K562 (cell line): ENCODE data around the gene CD93. TPM values are rescaled to one million over a fixed set of nuclear protein-coding genes. Genes with fewer than 3 reads are reported as not detected.
A peak's percentile ranks its signal among the peaks of the same experiment; 100 is the strongest.

Source experiments
- ATAC-seq: fragments of 200-7000 bp; cut with Tn5 transposase; 3 replicates; pipeline ENCODE4 v1.9.1; 2020; ENCODE audit warnings: moderate library complexity
- BruUV-seq: library from RNA; stranded (reverse); fragments of 400-500 nt; replicated peaks from 2 replicates; lab custom pipeline; 2021; lab: Mats Ljungman, UMichigan
- CTCF ChIA-PET: fragments of 300-600 bp; formaldehyde crosslinking; extraction: SDS; loops from one replicate; lab custom pipeline; 2021; ENCODE audit warnings: low intra/inter-chr PET ratio; lab: Yijun Ruan, JAX
- POLR2A ChIA-PET: fragments of 300-600, 350-650 bp; sonication (Branson Sonifier 250); formaldehyde crosslinking; extraction: SDS; loops from one replicate; lab custom pipeline; 2021; ENCODE audit warnings: antibody characterized with exemption, inconsistent platforms; lab: Yijun Ruan, JAX
- DNase-seq, 4 experiments: peaks; one replicate each; pipeline versions ENCODE4 v3.0.0 to v3.0.0-alpha.2; 2011 to 2018; ENCODE audit warnings: low spot score in 3 of 4, mixed read lengths in 3 of 4; ENCODE audit errors: extremely low read depth in 1 of 4
- FAIRE-seq: peaks from 2 replicates; lab custom pipeline; 2011; peaks lifted over from hg19 to GRCh38; lab: Jason Lieb, UNC
- H2AFZ ChIP-seq: 2 replicates; pipeline ENCODE4 v1.6.0; 2011; ENCODE audit warnings: low read depth, low read length, control low read depth, inconsistent platforms
- H3K27ac ChIP-seq: fragments of 200-600 bp; 3 replicates; pipeline ENCODE4 v1.8.0; 2011; ENCODE audit warnings: low read depth, mild to moderate bottlenecking, control low read depth, inconsistent platforms, low read length, moderate library complexity, mixed read lengths; ENCODE audit errors: extremely low read depth
- H3K27me3 ChIP-seq, 2 experiments: fragments of 300-600 bp in 1 of 2; 2 replicates in 1 of 2; 3 replicates in 1 of 2; pipeline versions ENCODE4 v1.6.0 to v1.8.0; 2011; ENCODE audit warnings: inconsistent platforms in 2 of 2, low read length in 2 of 2, mild to moderate bottlenecking in 1 of 2, mixed read lengths in 1 of 2, moderate library complexity in 1 of 2; ENCODE audit not compliant: control insufficient read depth in 2 of 2, insufficient read depth in 2 of 2
- H3K36me3 ChIP-seq: fragments of 300-600 bp; 3 replicates; pipeline ENCODE4 v1.8.0; 2011; ENCODE audit warnings: mild to moderate bottlenecking, low read length, inconsistent platforms; ENCODE audit not compliant: control insufficient read depth, insufficient read depth
- H3K4me1 ChIP-seq, 2 experiments: fragments of 200-600 bp in 1 of 2; replicated peaks in 1 of 2; 2 replicates in 1 of 2; 3 replicates in 1 of 2; pipeline versions ENCODE4 v1.5.1 to v1.8.0; 2011; ENCODE audit warnings: inconsistent platforms in 2 of 2, low read length in 2 of 2, mild to moderate bottlenecking in 1 of 2, mixed read lengths in 1 of 2, moderate library complexity in 1 of 2; ENCODE audit not compliant: control insufficient read depth in 2 of 2, insufficient read depth in 2 of 2
- H3K4me2 ChIP-seq: 2 replicates; pipeline ENCODE4 v1.6.1; 2011; ENCODE audit warnings: low read length, control low read depth, inconsistent platforms, mixed read lengths; ENCODE audit not compliant: insufficient read depth
- H3K4me3 ChIP-seq: fragments of 200-600 bp; sonication (generic), shearing (Covaris generic); 2 replicates; pipeline ENCODE4 v1.5.1; 2016; ENCODE audit warnings: control low read depth, inconsistent platforms
- H3K79me2 ChIP-seq: fragments of 200-600 bp; 3 replicates; pipeline ENCODE4 v1.8.0; 2011; ENCODE audit warnings: low read length, inconsistent platforms; ENCODE audit not compliant: control insufficient read depth, insufficient read depth
- H3K9ac ChIP-seq, 2 experiments: 2 replicates each; pipeline versions ENCODE4 v1.6.0 to v1.6.1; 2011; ENCODE audit warnings: low read depth in 2 of 2, low read length in 2 of 2, control low read depth in 1 of 2, inconsistent platforms in 1 of 2, mild to moderate bottlenecking in 1 of 2, mixed read lengths in 1 of 2; ENCODE audit not compliant: insufficient read depth in 1 of 2
- H3K9me1 ChIP-seq: one replicate; pipeline ENCODE4 v1.6.0; 2011; ENCODE audit warnings: inconsistent platforms, mild to moderate bottlenecking, low read length, moderate library complexity; ENCODE audit not compliant: control insufficient read depth, insufficient read depth
- H3K9me3 ChIP-seq: replicated peaks from 2 replicates; pipeline ENCODE4 v1.5.1; 2011; ENCODE audit warnings: low read depth, low read length, inconsistent platforms; ENCODE audit not compliant: control insufficient read depth, insufficient read depth
- H4K20me1 ChIP-seq: replicated peaks from 2 replicates; pipeline ENCODE4 v1.6.1; 2011; ENCODE audit warnings: low read length, inconsistent platforms, mixed read lengths; ENCODE audit not compliant: control insufficient read depth, insufficient read depth
- CHAMP1 ChIP-seq: fragments of 450-650 bp; IDR thresholded peaks from 2 replicates; pipeline ENCODE4 v1.6.1; 2016; ENCODE audit warnings: mild to moderate bottlenecking
- COPS2 ChIP-seq: fragments of 450-650 bp; conservative IDR thresholded peaks from 2 replicates; pipeline ENCODE4 v1.6.1; 2016; ENCODE audit warnings: mild to moderate bottlenecking, moderate library complexity
- PTBP1 ChIP-seq: fragments of 200-400 bp; formaldehyde crosslinking; IDR thresholded peaks from 2 replicates; pipeline ENCODE4 v1.6.1; 2017; ENCODE audit warnings: low read depth, low read length
- SPI1 ChIP-seq: IDR thresholded peaks from 2 replicates; pipeline ENCODE4 v1.6.1; 2011; ENCODE audit warnings: low read depth, low read length, control low read depth, borderline replicate concordance
- WGBS: fragments of 100-300 bp; shearing (Covaris generic); methylation state at CpG from one replicate; pipeline ENCODE4 v1.1.6; 2016; ENCODE audit warnings: low coverage, mixed read lengths; ENCODE audit not compliant: insufficient coverage; ENCODE audit errors: missing lambda C conversion rate; 5-methylcytosine and 5-hydroxymethylcytosine counted together
- in situ Hi-C: fragments of 300-500 bp; cut with MboI; formaldehyde crosslinking; loops from 4 replicates; pipeline ENCODE4 v1.15.0; 2018; ENCODE audit warnings: inconsistent platforms, mixed read lengths
- intact Hi-C: fragments of 100-400 bp; cut with micrococcal nuclease; formaldehyde crosslinking; loops from 2 replicates; pipeline ENCODE4 v1.14.2; 2022
- polyA plus RNA-seq, 8 experiments: library from polyadenylated mRNA; depleted of rRNA in 4 of 8; stranded (reverse) in 5 of 8; unstranded in 3 of 8; fragments of >200 nt; fragmentation: Nextera tagmentation in 2 of 8; fragmentation: Illumina TruSeq in 1 of 8; extraction: Ambion mirVana in 2 of 8; extraction: Trizol in 1 of 8; gene quantifications; 2 replicates each; pipeline versions ENCODE4 v1.2.1 to v1.2.3, GENCODE V29; 2011 to 2014; ENCODE audit warnings: inconsistent platforms in 1 of 8, missing spikeins in 1 of 8
- total RNA-seq, 7 experiments: library from RNA; depleted of rRNA in 6 of 7; stranded (reverse); fragments of >200 nt in 6 of 7; fragmentation: Illumina TruSeq in 2 of 7; extraction: Trizol in 2 of 7; gene quantifications; 2 replicates each; pipeline versions ENCODE4 v1.2.1 to v1.2.3, GENCODE V29; 2011 to 2021; ENCODE audit warnings: low replicate concordance in 1 of 7

CD93 gene
- total and polyA plus RNA-seq, 9 of the 15 experiments (the other 6 are each of a cell fraction or from before 2014, with no cell fraction given): 0.03 to 0.20 (median 0.05) TPM

- ChIA-PET POLR2A (interaction anchor here (0.5 kb wide), 1 partner anchor 86 kb away, joined by 3 read pairs; no protein-coding TSS in a partner anchor), CTCF (no interaction called here)
- H3K79me2 ChIP-seq: 0 out of 3 replicates have a peak, but pooled peaks cover 1% of the 10 kb centered on the region
- H3K36me3 ChIP-seq: no peaks in the 10 kb centered on the region
- ATAC-seq (no peak), FAIRE-seq (no peak), DNase-seq (peak in 1 of 4 experiments; percentile 35)
- H3K4me2 ChIP-seq: no peak overlapping the region
- no peak overlapping the region for H3K27ac ChIP-seq
- peaks cover 35 to 71% of the 10 kb centered on the region in 2 experiments for H3K4me1 ChIP-seq
- TF ChIP-seq PTBP1 (no peak), COPS2 (no peak), SPI1 (peak; percentile 56; the same call in 1 of the 2 replicates), CHAMP1 (no peak)
- no peaks in the 10 kb centered on the region for H4K20me1 ChIP-seq
- H3K9me1 ChIP-seq: no peaks in the 10 kb centered on the region
- H2AFZ ChIP-seq: no peak overlapping the region
- in situ Hi-C loops: no loop called here
- peak overlapping the region in 1 of 2 experiments; percentile 65; a peak in 2 of 4 replicates for H3K9ac ChIP-seq
- 100% methylated on average over 3 of the region's 5 CpGs for WGBS
- intact Hi-C loops: no loop called here
- H3K27me3 ChIP-seq: no peaks in the 10 kb centered on the region
- BruUV-seq: no TSS peak
- no peaks in the 10 kb centered on the region for H3K9me3 ChIP-seq
- no peak overlapping the region for H3K4me3 ChIP-seq
Measured at GRCh38 chr20:23125625-23126191, 39.6 kb upstream of the CD93 start.
